WI38 (cell line): Measurements from ENCODE around the gene ITGB1.

Source experiments
- H3K4me3 ChIP-seq: 2 replicates; pipeline ENCODE4 v1.5.1; 2011; ENCODE audit warnings: low read depth, mild to moderate bottlenecking, control low read depth, low read length
- CTCF ChIP-seq: IDR thresholded peaks from 2 replicates; pipeline ENCODE4 v1.5.1; 2012; ENCODE audit warnings: low read depth, mild to moderate bottlenecking, control low read depth, low read length

The ITGB1 gene

GRCh38 chr10:32877915-32878314 is 80.1 kb downstream of the ITGB1 start:
- no peak overlapping the region for H3K4me3 ChIP-seq
- no peak for TF ChIP-seq CTCF

GRCh38 chr10:32865170-32865569 is 92.9 kb downstream of the ITGB1 start:
- TF ChIP-seq CTCF, result no peak
- no peak overlapping the region for H3K4me3 ChIP-seq

- TF ChIP-seq CTCF, result no peak
- H3K4me3 ChIP-seq, result no peak overlapping the region
Measured at GRCh38 chr10:32854435-32854834, 103.6 kb downstream of the ITGB1 start.

GRCh38 chr10:32851301-32851700 is 106.7 kb downstream of the ITGB1 start:
- TF ChIP-seq CTCF, result no peak
- H3K4me3 ChIP-seq, result no peak overlapping the region
